H9 (cell line): ENCODE measurements around the gene CCK. TPM values are rescaled to one million over a fixed set of nuclear protein-coding genes. Genes with fewer than 3 reads are reported as not detected.

Experiments used
- DNase-seq: peaks from one replicate; pipeline ENCODE4 v3.0.0-alpha.2; 2017
- H2AFZ ChIP-seq: one replicate; pipeline ENCODE4 v1.6.1; 2013; ENCODE audit warnings: mild to moderate bottlenecking, low read length, control low read depth, moderate library complexity
- H2AK5ac ChIP-seq: 2 replicates; pipeline ENCODE4 v1.6.1; 2013; ENCODE audit warnings: low read length, control low read depth, mixed read lengths; ENCODE audit not compliant: insufficient read length
- H2BK120ac ChIP-seq: one replicate; pipeline ENCODE4 v1.6.1; 2013; ENCODE audit warnings: low read depth, mild to moderate bottlenecking, low read length, control low read depth, inconsistent platforms; ENCODE audit not compliant: poor library complexity, severe bottlenecking
- H2BK12ac ChIP-seq: 2 replicates; pipeline ENCODE4 v1.6.1; 2013; ENCODE audit warnings: low read length, control low read depth, mixed read lengths, low read depth; ENCODE audit not compliant: insufficient read length
- H2BK15ac ChIP-seq: 2 replicates; pipeline ENCODE4 v1.6.1; 2013; ENCODE audit warnings: low read depth, low read length, control low read depth
- H2BK20ac ChIP-seq: one replicate; pipeline ENCODE4 v1.6.1; 2013; ENCODE audit warnings: low read depth, mild to moderate bottlenecking, low read length, control low read depth, inconsistent platforms; ENCODE audit not compliant: poor library complexity, severe bottlenecking
- H2BK5ac ChIP-seq: 2 replicates; pipeline ENCODE4 v1.6.1; 2013; ENCODE audit warnings: low read length, control low read depth, mixed read lengths; ENCODE audit not compliant: insufficient read length
- H3K14ac ChIP-seq: 2 replicates; pipeline ENCODE4 v1.6.1; 2013; ENCODE audit warnings: low read length, control low read depth; ENCODE audit not compliant: insufficient read depth
- H3K18ac ChIP-seq: 2 replicates; pipeline ENCODE4 v1.6.1; 2013; ENCODE audit warnings: low read depth, mild to moderate bottlenecking, mixed read lengths, low read length, control low read depth; ENCODE audit not compliant: insufficient read length
- H3K23ac ChIP-seq: 2 replicates; pipeline ENCODE4 v1.6.1; 2013; ENCODE audit warnings: low read length, control low read depth, mixed read lengths, low read depth; ENCODE audit not compliant: insufficient read length
- H3K23me2 ChIP-seq: 2 replicates; pipeline ENCODE4 v1.6.1; 2013; ENCODE audit warnings: low read depth, mild to moderate bottlenecking, mixed read lengths, low read length, control low read depth; ENCODE audit not compliant: insufficient read length, poor library complexity, severe bottlenecking
- H3K27ac ChIP-seq: 2 replicates; pipeline ENCODE4 v1.5.1; 2013; ENCODE audit warnings: low read length, control low read depth, mixed read lengths, low read depth; ENCODE audit not compliant: insufficient read length
- H3K27me3 ChIP-seq: 2 replicates; pipeline ENCODE4 v1.6.1; 2013; ENCODE audit warnings: low read length, control low read depth, inconsistent platforms; ENCODE audit not compliant: insufficient read depth
- H3K4ac ChIP-seq: 2 replicates; pipeline ENCODE4 v1.6.1; 2013; ENCODE audit warnings: low read depth, mild to moderate bottlenecking, control low read depth, inconsistent platforms, low read length, moderate library complexity
- H3K4me1 ChIP-seq: 2 replicates; pipeline ENCODE4 v1.6.1; 2013; ENCODE audit warnings: low read length, control low read depth, inconsistent platforms; ENCODE audit not compliant: insufficient read depth
- H3K4me2 ChIP-seq: 2 replicates; pipeline ENCODE4 v1.6.1; 2013; ENCODE audit warnings: low read length, control low read depth, mixed read lengths; ENCODE audit not compliant: insufficient read length, insufficient read depth
- H3K56ac ChIP-seq: 2 replicates; pipeline ENCODE4 v1.6.1; 2013; ENCODE audit warnings: low read depth, mild to moderate bottlenecking, mixed read lengths, low read length, control low read depth; ENCODE audit not compliant: insufficient read length
- H3K79me1 ChIP-seq: 2 replicates; pipeline ENCODE4 v1.6.1; 2013; ENCODE audit warnings: low read depth, mild to moderate bottlenecking, moderate library complexity, low read length, control low read depth, inconsistent platforms; ENCODE audit not compliant: insufficient read depth, poor library complexity, severe bottlenecking
- H3K79me2 ChIP-seq: 2 replicates; pipeline ENCODE4 v1.6.1; 2013; ENCODE audit warnings: low read length, control low read depth, inconsistent platforms; ENCODE audit not compliant: insufficient read depth
- H3K9ac ChIP-seq: 2 replicates; pipeline ENCODE4 v1.6.1; 2013; ENCODE audit warnings: low read length, control low read depth, mixed read lengths; ENCODE audit not compliant: insufficient read length; ENCODE audit errors: extremely low read depth
- H3K9me3 ChIP-seq: one replicate; pipeline ENCODE4 v1.6.1; 2013; ENCODE audit warnings: low read depth, low read length, inconsistent platforms; ENCODE audit not compliant: control insufficient read depth
- H3T11ph ChIP-seq: one replicate; pipeline ENCODE4 v1.6.1; 2013; ENCODE audit warnings: mild to moderate bottlenecking, low read length, control low read depth, inconsistent platforms
- H4K20me1 ChIP-seq: one replicate; pipeline ENCODE4 v1.6.1; 2013; ENCODE audit not compliant: control insufficient read depth, insufficient read length, insufficient read depth
- H4K5ac ChIP-seq: 2 replicates; pipeline ENCODE4 v1.6.1; 2013; ENCODE audit warnings: low read depth, mild to moderate bottlenecking, mixed read lengths, low read length, control low read depth; ENCODE audit not compliant: insufficient read length
- H4K8ac ChIP-seq: replicated peaks from 2 replicates; pipeline ENCODE4 v1.6.1; 2013; ENCODE audit warnings: low read length, control low read depth, mixed read lengths, low read depth; ENCODE audit not compliant: insufficient read length
- H4K91ac ChIP-seq: 2 replicates; pipeline ENCODE4 v1.6.1; 2013; ENCODE audit warnings: low read depth, mild to moderate bottlenecking, moderate library complexity, mixed read lengths, low read length, control low read depth; ENCODE audit not compliant: insufficient read length
- H3K27ac Mint-ChIP-seq, 3 experiments: 2 replicates in 2 of 3; 3 replicates in 1 of 3; pipeline ENCODE4 v1.8.0; 2020 to 2021; ENCODE audit warnings: mixed read lengths in 3 of 3, mild to moderate bottlenecking in 1 of 3, moderate library complexity in 1 of 3
- H3K27me3 Mint-ChIP-seq: 2 replicates; pipeline ENCODE4 v1.8.0; 2021; ENCODE audit warnings: low read depth, mild to moderate bottlenecking, moderate library complexity, mixed read lengths
- H3K36me3 Mint-ChIP-seq, 3 experiments: 2 replicates in 2 of 3; 3 replicates in 1 of 3; pipeline ENCODE4 v1.8.0; 2020 to 2021; ENCODE audit warnings: low read depth in 3 of 3, mixed read lengths in 3 of 3; ENCODE audit not compliant: insufficient read depth in 1 of 3
- H3K4me1 Mint-ChIP-seq, 2 experiments: 2 replicates each; pipeline ENCODE4 v1.8.0; 2020; ENCODE audit warnings: mixed read lengths in 2 of 2
- H3K4me3 Mint-ChIP-seq, 2 experiments: 2 replicates in 1 of 2; 3 replicates in 1 of 2; pipeline ENCODE4 v1.8.0; 2020 to 2021; ENCODE audit warnings: mild to moderate bottlenecking in 2 of 2, mixed read lengths in 2 of 2, moderate library complexity in 1 of 2
- H3K9me3 Mint-ChIP-seq, 2 experiments: 2 replicates in 1 of 2; 3 replicates in 1 of 2; pipeline ENCODE4 v1.8.0; 2020; ENCODE audit warnings: mild to moderate bottlenecking in 2 of 2, mixed read lengths in 2 of 2, moderate library complexity in 1 of 2
- CTCF ChIP-seq: fragments of 200-600 bp; sonication (generic); conservative IDR thresholded peaks from 3 replicates; pipeline ENCODE4 v1.8.0; 2021; ENCODE audit warnings: antibody characterized with exemption, mild to moderate bottlenecking
- WGBS: extraction: QIAGEN DNeasy Blood & Tissue Kit; methylation state at CpG from one replicate; pipeline ENCODE4 v1.1.7; 2013; ENCODE audit warnings: missing lambda C conversion rate, low lambda C conversion rate, mixed read lengths; ENCODE audit not compliant: insufficient read length; ENCODE audit errors: extremely low coverage; 5-methylcytosine and 5-hydroxymethylcytosine counted together
- total RNA-seq: library from RNA; stranded (reverse); gene quantifications from 2 replicates; pipeline ENCODE4 v1.2.1, GENCODE V29; 2021

CCK gene
- total RNA-seq, 1 experiment from 2014 or later = 0.37 TPM

GRCh38 chr3:42275217-42275616 is 9.2 kb upstream of the CCK start:
- no peak overlapping the region for H2BK5ac ChIP-seq
- H3K4me1 ChIP-seq = no peaks in the 10 kb centered on the region
- no peaks in the 10 kb centered on the region for H3K23me2 ChIP-seq
- H2BK20ac ChIP-seq = no peak overlapping the region
- no peak overlapping the region for H4K8ac ChIP-seq
- no peak overlapping the region for H2AK5ac ChIP-seq
- H3K18ac ChIP-seq = no peak overlapping the region
- H3K79me2 ChIP-seq = no peaks in the 10 kb centered on the region
- H3K27me3 ChIP-seq = no peaks in the 10 kb centered on the region
- H3K14ac ChIP-seq = no peak overlapping the region
- no peaks in the 10 kb centered on the region for H4K20me1 ChIP-seq
- H3K79me1 ChIP-seq = no peaks in the 10 kb centered on the region
- no peak overlapping the region for H3K56ac ChIP-seq
- no peak overlapping the region for H3T11ph ChIP-seq
- no peak overlapping the region for H3K27ac ChIP-seq
- peaks cover 5 to 13% (median 10%) of the 10 kb centered on the region in 3 experiments for H3K36me3 Mint-ChIP-seq
- H3K4me1 Mint-ChIP-seq = no peaks in the 10 kb centered on the region
- no peak overlapping the region for H3K27ac Mint-ChIP-seq
- H3K4me2 ChIP-seq = no peak overlapping the region
- H2BK15ac ChIP-seq = no peak overlapping the region
- peaks cover 21 to 23% of the 10 kb centered on the region in 2 experiments for H3K9me3 Mint-ChIP-seq
- H2AFZ ChIP-seq = no peak overlapping the region
- H3K23ac ChIP-seq = no peak overlapping the region
- no CpG with 5 or more reads among the region's 1 CpG for WGBS
- H3K9me3 ChIP-seq = peaks cover 5% of the 10 kb centered on the region
- no peak overlapping the region for H3K4ac ChIP-seq
- peaks cover 33% of the 10 kb centered on the region for H3K27me3 Mint-ChIP-seq
- DNase-seq = no peak
- H4K5ac ChIP-seq = no peak overlapping the region
- H2BK12ac ChIP-seq = no peak overlapping the region
- no peak overlapping the region for H3K9ac ChIP-seq
- no peak overlapping the region for H3K4me3 Mint-ChIP-seq
- H2BK120ac ChIP-seq = no peak overlapping the region
- no peak for TF ChIP-seq CTCF
- H4K91ac ChIP-seq = no peak overlapping the region
